Astrocyte of the hippocampus (primary cell): ENCODE results near the gene CDCA7.
"Not testable (repeated sequence)": the region's sequence is repeated elsewhere in the genome, so short reads cannot be mapped to it uniquely, and the experiment has no call there.

ENCODE experiments used
- DNase-seq: peaks from one replicate; pipeline ENCODE4 v3.0.0; 2011; ENCODE audit warnings: low read depth, low spot score

Gene CDCA7

DNA sequence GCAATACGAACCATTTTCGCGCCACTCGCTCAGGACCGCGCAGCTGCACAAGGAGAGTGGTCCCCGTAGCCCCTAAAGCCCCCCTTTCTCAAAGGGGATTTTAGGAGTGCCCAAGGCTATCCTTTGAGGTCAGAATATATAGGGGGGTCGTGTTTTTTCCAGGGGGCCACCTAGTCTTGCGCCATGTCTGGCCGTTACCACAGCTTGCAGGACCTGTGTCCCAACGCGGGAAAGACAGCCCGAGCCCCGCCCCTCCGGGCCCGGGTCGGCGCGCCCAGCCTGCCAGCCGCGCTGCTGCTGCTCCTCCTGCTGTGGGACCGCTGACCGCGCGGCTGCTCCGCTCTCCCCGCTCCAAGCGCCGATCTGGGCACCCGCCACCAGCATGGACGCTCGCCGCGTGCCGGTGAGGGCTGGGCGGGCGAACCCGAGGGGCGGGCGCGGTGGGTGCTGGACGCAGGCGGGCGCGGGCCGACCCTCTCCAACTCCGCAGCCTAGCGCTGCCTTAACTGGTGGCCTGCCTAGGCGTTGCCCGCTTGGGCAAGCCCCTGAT is at the start of gene CDCA7:
TSS of gene CDCA7 (plus strand) at position 291 of the 550 bp plus-strand sequence. CDS start at position 383, 92 bp downstream.
- DNase-seq: peak; percentile 90

DNA sequence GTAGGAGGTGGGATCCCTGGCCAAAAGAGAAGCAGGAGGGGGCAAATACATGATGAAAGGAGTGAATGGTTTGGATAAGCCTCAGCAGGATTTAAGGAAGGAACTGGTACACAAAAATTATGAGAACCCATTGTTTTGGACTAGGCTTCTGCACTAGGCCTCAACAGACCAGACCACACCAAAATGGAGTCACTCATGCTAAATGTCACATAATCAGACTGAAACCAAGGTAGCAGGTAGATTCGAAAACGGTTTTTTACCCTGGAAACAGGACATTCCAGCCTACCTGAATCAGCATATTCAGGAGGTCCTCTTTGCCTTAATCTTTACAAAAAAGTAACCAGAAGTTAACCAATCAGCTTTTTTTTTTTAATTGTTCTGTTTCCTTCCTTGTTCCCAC is 49.4 kb upstream of the CDCA7 start:
- DNase-seq: no peak

DNA sequence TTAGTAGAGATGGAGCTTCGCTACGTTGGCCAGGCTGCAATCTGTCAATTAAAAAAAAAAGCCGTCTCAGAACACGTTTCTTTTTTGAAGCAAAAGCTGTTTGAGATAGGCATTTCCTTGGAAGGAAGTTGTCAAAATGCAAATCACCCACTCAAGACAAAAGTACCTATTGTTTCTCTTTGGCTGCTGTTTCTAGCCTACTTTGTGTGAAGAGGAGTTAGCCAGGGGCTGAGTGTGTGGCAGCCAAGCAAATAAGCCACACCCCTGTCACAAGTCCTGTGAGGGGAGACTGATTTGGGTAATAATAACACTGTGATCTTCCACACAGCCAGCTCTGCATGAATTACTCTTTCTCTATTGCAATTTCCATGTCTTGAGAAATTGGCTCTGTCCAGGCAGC is 47.4 kb upstream of the CDCA7 start:
- peak; percentile 33 for DNase-seq

DNA sequence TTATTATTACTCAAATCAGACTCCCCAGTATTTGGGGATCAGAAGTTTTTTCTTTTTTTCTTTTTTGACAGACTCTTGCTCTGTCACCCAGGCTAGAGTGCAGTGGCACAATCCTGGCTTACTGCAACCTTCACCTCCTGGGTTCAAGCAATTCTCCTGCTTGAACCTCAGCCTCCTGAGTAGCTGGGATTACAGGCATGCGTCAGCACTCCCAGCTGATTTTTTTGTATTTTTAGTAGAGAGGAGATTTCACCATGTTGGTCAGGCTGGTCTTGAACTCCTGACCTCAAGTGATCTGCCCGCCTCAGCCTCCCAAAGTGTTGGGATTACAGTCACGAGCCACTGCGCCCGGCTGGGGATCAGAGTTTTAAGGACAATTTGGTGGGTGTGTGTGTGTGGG is 45.3 kb upstream of the CDCA7 start:
- not testable (repeated sequence) for DNase-seq

DNA sequence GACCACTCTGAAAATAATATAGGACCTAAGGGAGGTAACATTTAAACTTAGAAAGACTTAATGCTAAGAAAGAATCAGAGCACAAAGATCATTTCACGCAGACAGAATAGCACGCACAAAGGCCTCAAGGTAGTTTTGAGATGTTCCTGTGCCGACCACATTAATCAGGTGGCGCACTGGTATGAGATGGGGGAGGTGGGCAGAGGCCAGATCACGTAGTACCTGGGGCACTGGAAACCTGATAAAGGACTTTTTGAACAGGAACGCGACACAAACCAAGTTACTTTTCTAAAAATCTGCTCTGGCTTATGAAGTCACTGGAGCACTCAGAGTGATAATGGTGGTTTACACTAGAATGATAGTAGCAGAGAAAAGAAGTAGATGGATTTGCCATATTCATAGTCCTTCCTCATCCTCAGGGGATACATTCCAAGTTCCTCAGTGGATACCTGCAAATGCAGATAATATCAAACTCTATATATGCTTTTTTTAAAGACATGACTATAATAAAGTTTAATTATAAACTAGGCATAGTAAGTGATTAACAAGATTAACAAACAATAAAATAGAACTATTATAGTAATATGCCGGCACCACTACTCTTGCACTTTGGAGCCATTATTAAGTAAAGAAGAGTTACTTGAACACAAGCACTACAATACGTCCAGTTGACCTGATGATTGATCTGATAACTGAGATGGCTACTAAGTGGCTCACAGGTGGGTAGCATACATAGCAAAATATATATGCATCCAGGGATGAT is 42.6 kb upstream of the CDCA7 start:
- DNase-seq: no peak

GRCh38 chr2:173323371-173323770 is 31.3 kb upstream of the CDCA7 start:
- DNase-seq: no peak

DNA sequence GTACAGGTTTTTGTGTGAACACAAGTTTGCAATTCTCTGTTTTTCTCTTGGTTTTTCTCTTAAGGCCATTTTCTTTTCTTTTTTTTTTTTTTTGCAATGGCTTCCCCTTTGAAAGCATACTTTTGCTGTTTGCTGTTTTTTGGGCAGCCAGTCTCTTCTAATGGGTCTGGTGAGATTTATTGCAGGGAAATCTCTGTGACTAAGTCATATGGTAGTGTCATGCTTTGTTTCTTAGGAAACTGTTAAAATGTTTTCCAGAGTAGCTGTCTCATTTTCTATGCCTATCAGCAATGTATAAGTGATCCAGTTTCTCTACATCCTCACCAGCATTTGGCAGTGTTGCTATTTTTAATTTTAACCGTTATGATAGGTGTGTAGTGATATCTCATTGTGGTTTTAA is 27.9 kb upstream of the CDCA7 start:
- DNase-seq: no peak

- no peak for DNase-seq
These were observed 27.3 kb upstream of the CDCA7 start for GRCh38 chr2:173327421-173327820.

DNA sequence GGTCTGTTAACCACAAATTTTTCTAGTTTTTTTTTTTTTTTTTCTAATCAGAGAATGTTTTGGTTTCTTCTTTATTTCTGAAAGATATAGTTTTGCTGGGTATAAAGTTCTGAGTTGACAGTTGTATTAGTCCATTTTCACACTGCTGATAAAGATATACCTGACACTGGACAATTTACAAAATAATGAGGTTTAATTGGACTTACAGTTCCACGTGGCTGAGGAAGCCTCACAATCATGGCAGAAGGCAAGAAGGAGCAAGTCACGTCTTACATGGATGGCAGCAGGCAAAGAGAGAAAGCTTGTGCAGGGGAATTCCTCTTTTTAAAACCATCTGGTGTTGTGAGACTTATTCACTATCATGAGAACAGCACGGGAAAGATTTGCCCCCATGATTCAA is 21.7 kb upstream of the CDCA7 start:
- not testable (repeated sequence) for DNase-seq

GRCh38 chr2:173339807-173340206 is 14.9 kb upstream of the CDCA7 start:
- DNase-seq: no peak

DNA sequence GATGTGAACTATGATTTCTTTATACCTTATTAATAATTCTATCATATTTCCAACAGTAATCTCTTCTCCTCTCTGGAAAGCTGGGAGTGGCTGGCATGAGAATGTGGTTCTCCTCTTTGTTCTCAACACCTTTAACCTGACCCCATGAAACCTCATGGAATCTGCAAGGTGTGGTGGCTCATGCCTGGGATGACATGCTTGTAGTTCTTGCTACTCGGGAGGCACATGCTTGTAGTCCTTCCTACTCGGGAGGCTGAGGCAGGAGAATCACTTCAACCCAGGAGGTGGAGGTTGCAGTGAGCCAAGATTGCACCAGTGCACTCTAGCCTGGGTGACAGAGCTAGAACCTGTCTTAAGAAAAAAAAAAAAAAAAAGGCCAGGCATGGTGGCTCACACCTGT is 10.8 kb upstream of the CDCA7 start:
- DNase-seq: no peak

DNA sequence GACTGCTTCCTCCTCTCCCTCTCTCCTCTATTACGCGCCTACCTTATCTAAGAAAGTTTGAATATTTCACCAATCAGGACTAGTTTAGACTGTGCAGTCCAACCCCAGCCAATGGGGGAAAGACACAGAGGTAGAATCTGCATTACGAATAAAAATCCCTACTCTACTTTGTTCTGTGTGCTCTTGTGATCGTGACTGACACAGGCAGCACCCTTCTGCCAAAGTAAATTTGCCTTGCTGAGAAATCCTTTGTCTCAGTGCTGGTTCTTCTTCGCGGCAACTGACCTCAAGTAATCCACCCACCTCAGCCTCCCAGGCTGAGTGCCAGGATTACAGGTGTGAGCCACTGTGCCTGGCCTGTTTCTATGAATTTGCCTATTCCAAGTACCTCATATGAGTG is 8.6 kb upstream of the CDCA7 start:
- no peak for DNase-seq

GRCh38 chr2:173347305-173348168 is 7.1 kb upstream of the CDCA7 start:
- no peak for DNase-seq

- no peak for DNase-seq
These were observed 5.4 kb upstream of the CDCA7 start for GRCh38 chr2:173349287-173349686.

GRCh38 chr2:173350383-173350782 is 4.3 kb upstream of the CDCA7 start:
- no peak for DNase-seq

DNA sequence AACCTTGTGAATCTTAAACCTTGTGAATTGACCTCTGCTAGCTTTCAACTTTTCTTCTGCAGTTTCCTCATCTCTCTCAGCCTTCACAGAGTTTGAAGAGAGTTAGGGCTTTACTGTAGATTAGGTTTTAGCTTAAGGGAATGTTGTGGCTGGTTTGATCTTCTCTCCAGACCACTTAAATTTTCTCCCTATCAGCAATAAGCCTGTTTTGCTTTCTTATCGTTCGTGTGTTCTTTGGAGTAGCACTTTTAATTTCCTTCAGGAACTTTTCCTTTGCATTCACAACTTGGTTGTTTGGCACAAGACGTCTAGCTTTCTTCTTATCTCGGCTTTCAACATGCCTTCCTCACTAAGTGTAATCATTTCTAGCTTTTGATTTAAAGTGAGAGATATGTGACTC is 2.8 kb upstream of the CDCA7 start:
- no peak for DNase-seq

DNA sequence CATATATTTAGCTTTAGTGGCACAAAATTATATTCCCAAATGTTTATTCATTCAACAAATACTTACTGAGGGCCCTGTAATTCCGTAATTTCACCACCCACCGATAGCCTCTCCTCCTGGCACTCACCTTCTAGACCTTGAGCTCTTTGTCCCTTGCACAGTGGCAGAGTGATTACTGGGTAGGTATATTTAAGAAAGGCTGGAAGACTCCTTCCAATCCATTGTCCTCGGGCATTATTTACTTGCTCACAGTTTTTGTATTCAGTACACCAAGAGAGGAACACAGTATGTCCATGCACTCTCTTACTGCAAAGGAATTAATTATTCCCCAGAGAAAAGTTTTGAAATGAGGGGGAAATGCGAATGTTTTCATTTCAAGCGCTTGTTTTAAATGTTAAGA is 1.1 kb upstream of the CDCA7 start:
- DNase-seq: no peak

DNA sequence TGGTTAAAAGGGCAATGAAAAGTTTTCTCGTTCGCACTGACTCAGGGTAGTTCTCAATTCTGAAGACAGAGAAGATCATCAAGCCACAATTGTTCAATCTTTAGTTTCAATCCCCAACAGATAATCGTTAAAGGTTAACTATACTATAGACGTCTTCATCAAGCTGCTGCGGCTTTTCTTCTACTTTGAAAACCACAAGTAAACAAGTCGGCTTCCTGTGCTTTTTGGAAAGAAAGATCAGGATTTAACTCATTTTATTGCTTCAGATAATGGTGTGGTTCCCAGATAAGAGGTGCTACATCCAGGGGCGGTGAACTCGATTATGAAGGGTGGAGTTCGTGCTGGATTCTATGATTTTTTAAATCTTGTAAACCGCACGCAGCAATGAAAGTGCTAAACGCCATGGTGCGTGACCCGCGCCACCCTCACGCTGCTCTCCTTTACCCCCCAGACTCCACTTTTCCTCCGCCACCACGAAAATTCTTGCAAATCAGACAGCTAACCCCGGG is 545 bp upstream of the CDCA7 start:
- DNase-seq: no peak

DNA sequence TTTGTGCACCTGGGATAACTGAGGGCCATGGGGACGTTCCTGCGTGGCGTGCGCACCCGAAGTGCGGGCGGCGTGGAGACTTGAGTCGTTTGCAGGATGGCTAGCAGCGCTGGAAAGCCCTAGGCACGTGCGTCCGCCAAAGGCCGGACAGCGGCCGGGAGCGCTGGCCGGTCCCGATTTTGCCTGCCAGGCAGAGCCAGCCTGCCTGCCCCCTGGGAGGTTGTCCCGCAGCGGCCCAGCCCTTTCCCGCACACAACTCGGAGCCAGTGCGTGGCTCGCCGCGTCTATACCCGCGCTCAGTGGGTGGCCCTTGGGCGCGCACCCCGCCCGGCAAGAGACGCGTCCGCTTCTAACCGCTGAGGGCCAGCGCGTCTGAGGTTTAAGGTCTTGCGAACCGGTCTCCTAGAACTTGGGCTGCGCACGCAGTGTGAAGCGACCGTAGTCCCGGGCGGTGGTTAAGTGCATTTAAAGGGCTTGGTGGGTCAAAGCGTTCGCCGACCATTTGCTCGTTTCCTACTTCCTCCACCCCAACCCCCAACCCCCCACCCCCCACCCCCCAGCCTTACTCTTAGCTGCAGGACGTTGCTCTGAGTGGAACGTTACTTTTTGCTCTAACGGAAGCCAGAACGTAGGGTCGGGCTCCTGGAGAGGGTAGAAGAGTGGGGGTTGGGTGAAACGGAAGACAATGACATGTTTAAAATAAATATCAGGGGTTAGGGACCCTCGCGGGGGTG is 627 bp downstream of the CDCA7 start:
- peak; percentile 73 for DNase-seq

GRCh38 chr2:173355866-173356508 is 1.3 kb downstream of the CDCA7 start:
- peak; percentile 44 for DNase-seq

DNA sequence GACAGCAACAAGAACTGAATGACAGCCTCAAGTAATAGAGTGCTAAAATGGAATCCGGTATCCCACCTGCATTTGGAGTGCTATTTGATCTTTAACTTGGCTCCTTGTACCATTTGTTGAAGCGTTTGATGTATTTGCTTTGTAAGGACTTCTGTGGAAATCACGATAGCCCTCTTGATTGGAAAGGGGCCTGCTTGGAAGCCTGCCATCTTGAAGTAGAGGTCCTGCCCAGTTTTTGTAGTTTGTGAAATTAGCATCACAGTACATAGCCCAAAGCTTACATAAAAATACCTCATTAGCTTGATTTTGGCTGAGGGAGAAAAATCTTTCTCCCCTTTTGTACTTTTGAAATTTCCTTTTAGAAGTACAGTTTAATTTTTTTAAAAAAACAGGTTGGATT is 2.7 kb downstream of the CDCA7 start:
- peak; percentile 47 for DNase-seq
